Smooth muscle cell (in vitro differentiated cells): Measurements from ENCODE around the gene MAN2C1. TPM values are rescaled to one million over a fixed set of nuclear protein-coding genes. Genes with fewer than 3 reads are reported as not detected.
"Not testable (repeated sequence)": the region's sequence is repeated elsewhere in the genome, so short reads cannot be mapped to it uniquely, and the experiment has no call there.

ENCODE experiments used
- DNase-seq: peaks from one replicate; lab custom pipeline; 2025; ENCODE audit not compliant: unreplicated experiment; lab: John Stamatoyannopoulos, UW
- H2AFZ ChIP-seq: fragments of 200-600 bp; sonication (generic); 2 replicates; pipeline ENCODE4 v1.6.0; 2016; ENCODE audit warnings: antibody characterized with exemption, low read depth, mild to moderate bottlenecking
- H3F3A ChIP-seq: fragments of 200-600 bp; sonication (generic); 2 replicates; pipeline ENCODE4 v1.6.0; 2017; ENCODE audit warnings: antibody characterized with exemption, low read depth
- H3K27ac ChIP-seq: fragments of 200-600 bp; sonication (generic); 2 replicates; pipeline ENCODE4 v1.5.1; 2016; ENCODE audit warnings: low read depth, mild to moderate bottlenecking
- H3K27me3 ChIP-seq: fragments of 200-600 bp; sonication (generic); 2 replicates; pipeline ENCODE4 v1.6.1; 2016; ENCODE audit warnings: low read depth, mild to moderate bottlenecking
- H3K36me3 ChIP-seq: fragments of 200-600 bp; sonication (generic); 2 replicates; pipeline ENCODE4 v1.5.1; 2016; ENCODE audit warnings: low read depth
- H3K4me1 ChIP-seq: fragments of 200-600 bp; sonication (generic); 2 replicates; pipeline ENCODE4 v1.5.1; 2016; ENCODE audit warnings: low read depth
- H3K4me2 ChIP-seq: fragments of 200-600 bp; sonication (generic); 2 replicates; pipeline ENCODE4 v1.6.0; 2016; ENCODE audit warnings: mild to moderate bottlenecking
- H3K4me3 ChIP-seq: fragments of 200-600 bp; sonication (generic); 2 replicates; pipeline ENCODE4 v1.5.1; 2016; ENCODE audit warnings: mild to moderate bottlenecking
- H3K79me2 ChIP-seq: fragments of 200-600 bp; sonication (generic); 2 replicates; pipeline ENCODE4 v1.6.0; 2016; ENCODE audit warnings: low read depth, mild to moderate bottlenecking
- H3K9ac ChIP-seq: fragments of 200-600 bp; sonication (generic); 2 replicates; pipeline ENCODE4 v1.6.0; 2016; ENCODE audit warnings: low read depth
- H3K9me3 ChIP-seq: fragments of 200-600 bp; sonication (generic); replicated peaks from 2 replicates; pipeline ENCODE4 v1.5.1; 2016; ENCODE audit warnings: low read depth
- H4K20me1 ChIP-seq: fragments of 200-600 bp; sonication (generic); 2 replicates; pipeline ENCODE4 v1.6.0; 2016; ENCODE audit warnings: low read depth
- CTCF ChIP-seq: fragments of 200-600 bp; sonication (generic); IDR thresholded peaks from 2 replicates; pipeline ENCODE4 v1.5.1; 2017; ENCODE audit warnings: borderline replicate concordance, mild to moderate bottlenecking, antibody characterized with exemption; ENCODE audit not compliant: insufficient read depth, poor library complexity, severe bottlenecking
- WGBS: methylation state at CpG from one replicate; pipeline ENCODE4 v1.1.7; 2016; ENCODE audit warnings: low lambda C conversion rate; 5-methylcytosine and 5-hydroxymethylcytosine counted together
- polyA plus RNA-seq: library from polyadenylated mRNA; unstranded; fragments of >200 nt; fragmentation: Nextera tagmentation; extraction: Ambion mirVana; gene quantifications from 2 replicates; pipeline ENCODE4 v1.2.1, GENCODE V29; 2016
- total RNA-seq: library from RNA; depleted of rRNA; stranded (reverse); fragments of >200 nt; gene quantifications from 2 replicates; pipeline ENCODE4 v1.2.3, GENCODE V29; 2014

Gene MAN2C1
- total and polyA plus RNA-seq, 2 experiments from 2014 or later, result 64.5 to 70.7 TPM

- 58% methylated on average over 3 of the region's 3 CpGs for WGBS
- H3K9ac ChIP-seq, result peak overlapping the region; percentile 31
- no peaks in the 10 kb centered on the region for H3K36me3 ChIP-seq
- H3K27ac ChIP-seq, result no peak overlapping the region
- DNase-seq, result no peak
- H3K9me3 ChIP-seq, result no peaks in the 10 kb centered on the region
- no peaks in the 10 kb centered on the region for H3K27me3 ChIP-seq
- peaks cover 6% of the 10 kb centered on the region for H3K79me2 ChIP-seq
- peak overlapping the region; percentile 82 for H3K4me3 ChIP-seq
- no peaks in the 10 kb centered on the region for H4K20me1 ChIP-seq
- peaks cover 8% of the 10 kb centered on the region for H3K4me1 ChIP-seq
- H3F3A ChIP-seq, result no peaks in the 10 kb centered on the region
- peak overlapping the region; percentile 84 for H2AFZ ChIP-seq
- no peak for TF ChIP-seq CTCF
- peak overlapping the region; percentile 96 for H3K4me2 ChIP-seq
Observed at GRCh38 chr15:75335313-75335704, 33.1 kb downstream of the MAN2C1 start.

- not testable (repeated sequence) for DNase-seq, H3K27me3 ChIP-seq
Observed at GRCh38 chr15:75333654-75334419, 34.6 kb downstream of the MAN2C1 start.

GRCh38 chr15:75332093-75332492, 36.3 kb downstream of the MAN2C1 start:
- H3K9me3 ChIP-seq, result not testable (repeated sequence)

More at GRCh38 chr15:75333654-75334419, 34.6 kb downstream of the MAN2C1 start:
- not testable (repeated sequence) for H3K4me1 ChIP-seq, H3K4me3 ChIP-seq, H3K27ac ChIP-seq, H2AFZ ChIP-seq, H4K20me1 ChIP-seq, H3K79me2 ChIP-seq, H3K36me3 ChIP-seq, H3K9me3 ChIP-seq, H3F3A ChIP-seq, H3K4me2 ChIP-seq, H3K9ac ChIP-seq
- WGBS, result 93% methylated on average over 15 of the region's 15 CpGs

GRCh38 chr15:75329571-75329970, 38.8 kb downstream of the MAN2C1 start:
- Histone ChIP-seq H3K4me2 (no peak overlapping the region), H3K79me2 (no peaks in the 10 kb centered on the region), H3K27me3 (no peaks in the 10 kb centered on the region), H3K27ac (no peak overlapping the region), H3K9ac (no peak overlapping the region), H3K4me1 (no peaks in the 10 kb centered on the region), H2AFZ (no peak overlapping the region), H4K20me1 (no peaks in the 10 kb centered on the region), H3K4me3 (no peak overlapping the region), H3K9me3 (no peaks in the 10 kb centered on the region), H3F3A (no peaks in the 10 kb centered on the region), H3K36me3 (no peaks in the 10 kb centered on the region)
- DNase-seq, result no peak
- TF ChIP-seq CTCF, result no peak
- WGBS, result 94% methylated on average over 2 of the region's 2 CpGs

More at GRCh38 chr15:75332093-75332492, 36.3 kb downstream of the MAN2C1 start:
- H3K79me2 ChIP-seq, H3K27ac ChIP-seq, H3K27me3 ChIP-seq, H3K4me1 ChIP-seq, H3K36me3 ChIP-seq, H3K4me2 ChIP-seq, H3F3A ChIP-seq, H3K4me3 ChIP-seq, H4K20me1 ChIP-seq, H2AFZ ChIP-seq, H3K9ac ChIP-seq, DNase-seq: not testable (repeated sequence)
- 81% methylated on average over 7 of the region's 7 CpGs for WGBS
